HepG2 (cell line): ENCODE measurements around the gene USP5. TPM values are rescaled to one million over a fixed set of nuclear protein-coding genes. Genes with fewer than 3 reads are reported as not detected.
A peak's percentile ranks its signal among the peaks of the same experiment; 100 is the strongest.

Experiments
- ARID2 ChIP-seq: sonication (generic); formaldehyde crosslinking; IDR thresholded peaks from 2 replicates; pipeline ENCODE4 v1.8.1; 2022; ENCODE audit warnings: mild to moderate bottlenecking, missing genetic modification reagents, borderline replicate concordance
- ARNT2 ChIP-seq: sonication (generic); formaldehyde crosslinking; IDR thresholded peaks from 2 replicates; pipeline ENCODE4 v1.8.0; 2022; ENCODE audit warnings: mild to moderate bottlenecking, low read depth, missing genetic modification reagents, moderate library complexity
- FOXC1 ChIP-seq: sonication (generic); formaldehyde crosslinking; IDR thresholded peaks from 2 replicates; pipeline ENCODE4 v1.8.0; 2022; ENCODE audit warnings: mild to moderate bottlenecking, missing genetic modification reagents, borderline replicate concordance
- GPN1 ChIP-seq: sonication (generic); formaldehyde crosslinking; IDR thresholded peaks from 2 replicates; pipeline ENCODE4 v1.5.1; 2020; ENCODE audit warnings: missing genetic modification reagents, borderline replicate concordance
- HMGXB4 ChIP-seq, 2 experiments: sonication (generic) in 1 of 2; formaldehyde crosslinking in 1 of 2; IDR thresholded peaks; 2 replicates each; pipeline versions ENCODE4 v1.4.0 to v1.6.1; 2018 to 2020; ENCODE audit warnings: missing genetic modification reagents in 2 of 2, borderline replicate concordance in 1 of 2, low read depth in 1 of 2, mild to moderate bottlenecking in 1 of 2, missing biosample characterization in 1 of 2
- HNF1B ChIP-seq: sonication (generic); formaldehyde crosslinking; IDR thresholded peaks from 2 replicates; pipeline ENCODE4 v1.5.1; 2020; ENCODE audit warnings: mild to moderate bottlenecking, moderate library complexity, missing genetic modification reagents
- HNRNPL ChIP-seq: fragments of 200-400 bp; formaldehyde crosslinking; IDR thresholded peaks from 2 replicates; pipeline ENCODE4 v1.6.1; 2017; ENCODE audit warnings: mild to moderate bottlenecking, low read depth, low read length
- JUND ChIP-seq: sonication (generic); formaldehyde crosslinking; IDR thresholded peaks from 2 replicates; pipeline ENCODE4 v1.8.0; 2022; ENCODE audit warnings: mild to moderate bottlenecking, missing genetic modification reagents
- LCORL ChIP-seq, 2 experiments: fragments of 450-650 bp in 1 of 2; sonication (generic) in 1 of 2; formaldehyde crosslinking in 1 of 2; IDR thresholded peaks; 2 replicates each; pipeline versions ENCODE4 v1.5.0 to v1.6.1; 2017 to 2020; ENCODE audit warnings: antibody characterized with exemption in 1 of 2, missing genetic modification reagents in 1 of 2
- MYNN ChIP-seq: sonication (generic); formaldehyde crosslinking; IDR thresholded peaks from 2 replicates; pipeline ENCODE4 v1.4.0; 2020; ENCODE audit warnings: mild to moderate bottlenecking, low read depth, missing genetic modification reagents
- NCOA2 ChIP-seq: sonication (generic); formaldehyde crosslinking; IDR thresholded peaks from 2 replicates; pipeline ENCODE4 v1.8.0; 2022; ENCODE audit warnings: inconsistent platforms
- RFX5 ChIP-seq: IDR thresholded peaks from 2 replicates; pipeline ENCODE4 v1.6.1; 2011; ENCODE audit warnings: low read depth, low read length, improper control_type of control experiment
- ZC3H4 ChIP-seq: sonication (generic); formaldehyde crosslinking; IDR thresholded peaks from 2 replicates; pipeline ENCODE4 v1.4.0; 2020; ENCODE audit warnings: missing genetic modification reagents, borderline replicate concordance
- ZNF10 ChIP-seq: sonication (generic); formaldehyde crosslinking; IDR thresholded peaks from 2 replicates; pipeline ENCODE4 v1.4.0; 2020; ENCODE audit warnings: mild to moderate bottlenecking, low read depth, missing genetic modification reagents, borderline replicate concordance
- ZNF350 ChIP-seq: sonication (generic); formaldehyde crosslinking; IDR thresholded peaks from 2 replicates; pipeline ENCODE4 v1.4.0; 2020; ENCODE audit warnings: mild to moderate bottlenecking, low read depth, missing genetic modification reagents, borderline replicate concordance
- ZNF687 ChIP-seq: sonication (generic); formaldehyde crosslinking; IDR thresholded peaks from 2 replicates; pipeline ENCODE4 v1.5.1; 2020; ENCODE audit warnings: mild to moderate bottlenecking, missing genetic modification reagents, moderate library complexity
- ZNF691 ChIP-seq: sonication (generic); formaldehyde crosslinking; IDR thresholded peaks from 2 replicates; pipeline ENCODE4 v1.4.0; 2020; ENCODE audit warnings: missing genetic modification reagents, low read depth, mild to moderate bottlenecking, borderline replicate concordance
- ZNF747 ChIP-seq: sonication (generic); formaldehyde crosslinking; IDR thresholded peaks from 2 replicates; pipeline ENCODE4 v1.8.1; 2023; ENCODE audit warnings: missing genetic modification reagents, mild to moderate bottlenecking, borderline replicate concordance
- ZNF841 ChIP-seq: sonication (generic); formaldehyde crosslinking; IDR thresholded peaks from 2 replicates; pipeline ENCODE4 v1.8.1; 2023; ENCODE audit warnings: missing genetic modification reagents, borderline replicate concordance
- polyA plus RNA-seq, 8 experiments: library from polyadenylated mRNA; depleted of rRNA in 3 of 8; stranded (reverse) in 7 of 8; unstranded in 1 of 8; fragments of >200 nt; fragmentation: Illumina TruSeq in 4 of 8; extraction: Trizol in 4 of 8; gene quantifications; 2 replicates each; pipeline versions ENCODE4 v1.2.1 to v1.2.3, GENCODE V29; 2011 to 2016; ENCODE audit warnings: low read depth in 4 of 8, missing spikeins in 1 of 8, mixed read lengths in 1 of 8; ENCODE audit not compliant: insufficient read depth in 1 of 8
- total RNA-seq, 5 experiments: library from RNA; depleted of rRNA; stranded (reverse); fragments of >200 nt; fragmentation: Illumina TruSeq; extraction: Trizol; gene quantifications; 2 replicates each; pipeline ENCODE4 v1.2.3, GENCODE V29; 2016; ENCODE audit warnings: low read depth in 1 of 5

The USP5 gene
- total and polyA plus RNA-seq, 2 of the 13 experiments (the other 11 are each of a cell fraction or from before 2014, with no cell fraction given) = 39.6 to 56.0 TPM

GRCh38 chr12:6851921-6852650, at the start of gene USP5 (continued):
- peak; percentile 75 for TF ChIP-seq ZNF687
- TF ChIP-seq ZNF10 (CRISPR knock-in tag) = no peak
- peak; percentile 14 to 25; a peak in 1 of 4 replicates for TF ChIP-seq HMGXB4 (CRISPR knock-in tag; IDR thresholded peaks at IDR 0.05; ENCODE audit: borderline replicate concordance in 1 of 2, low read depth in 1 of 2)
- no peak for TF ChIP-seq MYNN (CRISPR knock-in tag)
- no peak for TF ChIP-seq ZNF691 (CRISPR knock-in tag)
- TF ChIP-seq GPN1 = no peak
- TF ChIP-seq HNRNPL = 0 out of 2 replicates have a peak, but pooled peaks have one; percentile 33
- TF ChIP-seq ZNF841 (CRISPR knock-in tag) = no peak
- peak; percentile 74; the same call in 1 of the 2 replicates for TF ChIP-seq ZNF747 (CRISPR knock-in tag)
- TF ChIP-seq RFX5 = peak; percentile 45; the same call in 1 of the 2 replicates
- TF ChIP-seq JUND = 0 out of 2 replicates have a peak, but pooled peaks have one; percentile 9
- TF ChIP-seq ZC3H4 (CRISPR knock-in tag) = peak; percentile 26; the same call in 1 of the 2 replicates
- peak; percentile 87 for TF ChIP-seq HNF1B (CRISPR knock-in tag)
- no peak for TF ChIP-seq ARID2 (CRISPR knock-in tag)
- peak; percentile 69 for TF ChIP-seq ZNF350
- no peak for TF ChIP-seq NCOA2 (CRISPR knock-in tag)
- peak; percentile 75; the same call in 1 of the 2 replicates for TF ChIP-seq FOXC1 (CRISPR knock-in tag)
- peak; percentile 60; the same call in 1 of the 2 replicates for TF ChIP-seq ARNT2 (CRISPR knock-in tag)
- TF ChIP-seq LCORL (IDR thresholded peaks at IDR 0.05) = no peak
- no peak for TF ChIP-seq LCORL (CRISPR knock-in tag; IDR thresholded peaks at IDR 0.05)
